Small intestine (tissue), 7 donors: ENCODE data around the gene SUGCT. TPM values are rescaled to one million over a fixed set of nuclear protein-coding genes. Genes with fewer than 3 reads are reported as not detected.

ENCODE experiments used
- DNase-seq, 2 donors: peaks; one replicate each; pipeline versions ENCODE4 v3.0.0 to v3.0.0-alpha.2; 2013
- FAIRE-seq: peaks from 2 replicates; lab custom pipeline; 2012; peaks lifted over from hg19 to GRCh38; lab: Jason Lieb, UNC
- H3K27ac ChIP-seq, 3 donors: one replicate each; pipeline ENCODE4 v1.5.1; 2013; ENCODE audit warnings: low read length in 2 of 3, mild to moderate bottlenecking in 2 of 3, control low read depth in 1 of 3, inconsistent platforms in 1 of 3, low read depth in 1 of 3, moderate library complexity in 1 of 3
- H3K27me3 ChIP-seq, 3 donors: one replicate each; pipeline ENCODE4 v1.6.1; 2013; ENCODE audit warnings: low read length in 3 of 3, inconsistent platforms in 1 of 3; ENCODE audit not compliant: control insufficient read depth in 3 of 3, insufficient read depth in 3 of 3
- H3K36me3 ChIP-seq, 3 donors: one replicate each; pipeline ENCODE4 v1.6.1; 2013; ENCODE audit warnings: low read length in 3 of 3, inconsistent platforms in 1 of 3, low read depth in 1 of 3, mild to moderate bottlenecking in 1 of 3, moderate library complexity in 1 of 3; ENCODE audit not compliant: control insufficient read depth in 3 of 3, insufficient read depth in 2 of 3
- H3K4me1 ChIP-seq, 3 donors: one replicate each; pipeline ENCODE4 v1.6.1; 2013; ENCODE audit warnings: low read length in 2 of 3, inconsistent platforms in 1 of 3, low read depth in 1 of 3, mild to moderate bottlenecking in 1 of 3, moderate library complexity in 1 of 3; ENCODE audit not compliant: control insufficient read depth in 3 of 3, insufficient read depth in 2 of 3
- H3K4me3 ChIP-seq, 3 donors: one replicate each; pipeline ENCODE4 v1.5.1; 2013; ENCODE audit warnings: low read length in 3 of 3, control low read depth in 1 of 3, inconsistent platforms in 1 of 3, low read depth in 1 of 3, mild to moderate bottlenecking in 1 of 3, moderate library complexity in 1 of 3
- H3K9me3 ChIP-seq, 2 donors: one replicate each; pipeline ENCODE4 v1.6.1; 2013; ENCODE audit warnings: low read depth in 1 of 2, low read length in 1 of 2; ENCODE audit not compliant: control insufficient read depth in 2 of 2, insufficient read depth in 1 of 2
- WGBS, 3 donors: extraction: QIAGEN DNeasy Blood & Tissue Kit; methylation state at CpG; one replicate each; pipeline ENCODE4 v1.1.7; 2013; 5-methylcytosine and 5-hydroxymethylcytosine counted together
- polyA plus RNA-seq, 4 donors: library from polyadenylated mRNA; stranded (reverse) in 3 of 4; unstranded in 1 of 4; fragments of 200-250 nt in 3 of 4; fragments of 120-200 nt in 1 of 4; gene quantifications; one replicate each; pipeline versions ENCODE4 v1.2.1 to v1.2.3, GENCODE V29; 2013
- donor health status: healthy with polysubstance abuse.
- donor health status: control.
- donor health status: control.
- donor health status: Bipolar disorder and iron deficiency.
- donor health status: healthy.

The SUGCT gene
- polyA plus RNA-seq, 4 donors, result 0.54 to 26.9 (median 2.5) TPM

GRCh38 chr7:40755438-40755837 is 620.6 kb downstream of the SUGCT start:
- no peaks in the 10 kb centered on the region for H3K27me3 ChIP-seq
- DNase-seq, result peak; percentile 14 to 28
- no peak for FAIRE-seq
- no peak overlapping the region for H3K4me3 ChIP-seq
- no peaks in the 10 kb centered on the region for H3K4me1 ChIP-seq
- no peaks in the 10 kb centered on the region for H3K36me3 ChIP-seq
- no peak overlapping the region for H3K27ac ChIP-seq
- no peaks in the 10 kb centered on the region for H3K9me3 ChIP-seq
- 44 to 68% (median 60%) methylated on average over 2 of the region's 2 CpGs for WGBS, 3 donors

GRCh38 chr7:40757109-40757508 is 622.3 kb downstream of the SUGCT start:
- Histone ChIP-seq H3K27ac (no peak overlapping the region), H3K9me3 (no peaks in the 10 kb centered on the region), H3K36me3 (no peaks in the 10 kb centered on the region), H3K4me3 (no peak overlapping the region), H3K27me3 (peaks cover 0 to 2% (median 0%) of the 10 kb centered on the region in 3 donors), H3K4me1 (no peaks in the 10 kb centered on the region)
- FAIRE-seq, result no peak
- DNase-seq, result no peak
- WGBS, 3 donors, result 84 to 95% (median 93%) methylated on average over 4 of the region's 4 CpGs

- FAIRE-seq (no peak), DNase-seq (no peak)
- Histone ChIP-seq H3K4me3 (no peak overlapping the region), H3K36me3 (no peaks in the 10 kb centered on the region), H3K4me1 (no peaks in the 10 kb centered on the region), H3K27me3 (peaks cover 0 to 2% (median 0%) of the 10 kb centered on the region in 3 donors), H3K27ac (no peak overlapping the region), H3K9me3 (no peaks in the 10 kb centered on the region)
- WGBS, 3 donors, result 82 to 86% (median 82%) methylated on average over 3 of the region's 3 CpGs
Measured at GRCh38 chr7:40758590-40758989, 623.8 kb downstream of the SUGCT start.

- Histone ChIP-seq H3K27me3 (peaks cover 0 to 2% (median 0%) of the 10 kb centered on the region in 3 donors), H3K4me3 (no peak overlapping the region), H3K9me3 (no peaks in the 10 kb centered on the region), H3K27ac (no peak overlapping the region), H3K36me3 (no peaks in the 10 kb centered on the region), H3K4me1 (no peaks in the 10 kb centered on the region)
- 81 to 86% (median 83%) methylated on average over 5 of the region's 5 CpGs for WGBS, 3 donors
- DNase-seq (no peak), FAIRE-seq (no peak)
Measured at GRCh38 chr7:40760293-40760964, 625.6 kb downstream of the SUGCT start.

- 58 to 73% (median 70%) methylated on average over 4 of the region's 4 CpGs for WGBS, 3 donors
- H3K27ac ChIP-seq, result no peak overlapping the region
- no peaks in the 10 kb centered on the region for H3K9me3 ChIP-seq
- H3K27me3 ChIP-seq, result peaks cover 0 to 2% (median 0%) of the 10 kb centered on the region in 3 donors
- no peak for FAIRE-seq
- no peaks in the 10 kb centered on the region for H3K36me3 ChIP-seq
- no peaks in the 10 kb centered on the region for H3K4me1 ChIP-seq
- no peak for DNase-seq
- H3K4me3 ChIP-seq, result no peak overlapping the region
Measured at GRCh38 chr7:40760987-40761386, 626.2 kb downstream of the SUGCT start.

GRCh38 chr7:40761762-40762560 is 627.2 kb downstream of the SUGCT start:
- no peak for FAIRE-seq
- no peak for DNase-seq
- Histone ChIP-seq H3K4me1 (no peaks in the 10 kb centered on the region), H3K9me3 (no peaks in the 10 kb centered on the region), H3K27ac (no peak overlapping the region), H3K4me3 (no peak overlapping the region), H3K36me3 (no peaks in the 10 kb centered on the region), H3K27me3 (peaks cover 0 to 2% (median 0%) of the 10 kb centered on the region in 3 donors)
- 80 to 85% (median 83%) methylated on average over 14 of the region's 14 CpGs for WGBS, 3 donors

GRCh38 chr7:40763319-40764287 is 628.8 kb downstream of the SUGCT start:
- H3K27me3 ChIP-seq, result peaks cover 0 to 2% (median 0%) of the 10 kb centered on the region in 3 donors
- no peaks in the 10 kb centered on the region for H3K36me3 ChIP-seq
- no peak overlapping the region for H3K27ac ChIP-seq
- H3K9me3 ChIP-seq, result no peaks in the 10 kb centered on the region
- no peak overlapping the region for H3K4me3 ChIP-seq
- no peak for FAIRE-seq
- no peaks in the 10 kb centered on the region for H3K4me1 ChIP-seq
- 70 to 84% (median 78%) methylated on average over 9 of the region's 9 CpGs for whole genome bisulfite sequencing, 3 donors
- DNase-seq, result peak in 1 of 2 donors; percentile 1

GRCh38 chr7:40765639-40766038 is 630.8 kb downstream of the SUGCT start:
- H3K27me3 ChIP-seq, result peaks cover 0 to 2% (median 0%) of the 10 kb centered on the region in 3 donors
- H3K4me3 ChIP-seq, result no peak overlapping the region
- DNase-seq, result no peak
- WGBS, 3 donors, result 76 to 88% (median 86%) methylated on average over 3 of the region's 3 CpGs
- H3K9me3 ChIP-seq, result no peaks in the 10 kb centered on the region
- H3K27ac ChIP-seq, result no peak overlapping the region
- no peaks in the 10 kb centered on the region for H3K36me3 ChIP-seq
- no peak for FAIRE-seq
- H3K4me1 ChIP-seq, result no peaks in the 10 kb centered on the region
